Gastroesophageal sphincter (tissue), 3 donors: ENCODE results near the gene LMX1B.

Experiments used
- EP300 ChIP-seq: sonication (generic); formaldehyde crosslinking; IDR thresholded peaks from one replicate; pipeline ENCODE4 v1.6.1; 2017; ENCODE audit warnings: antibody characterized with exemption, mild to moderate bottlenecking
- POLR2A ChIP-seq, 2 donors: fragments of 450-650 bp; IDR thresholded peaks; one replicate each; pipeline ENCODE4 v1.6.1; 2017; ENCODE audit warnings: antibody characterized with exemption in 2 of 2, mild to moderate bottlenecking in 2 of 2, moderate library complexity in 1 of 2
- POLR2AphosphoS5 ChIP-seq: sonication (generic); formaldehyde crosslinking; IDR thresholded peaks from one replicate; pipeline ENCODE4 v1.6.1; 2017; ENCODE audit warnings: antibody characterized with exemption
- TF ChIP-seq, protein P1 (sequence below), 4 experiments: fragments of 200-600 bp in 2 of 4; fragments of 450-650 bp in 2 of 4; sonication (generic) in 1 of 4; IDR thresholded peaks; one replicate each; pipeline ENCODE4 v1.5.1; 2017 to 2019; ENCODE audit warnings: antibody characterized with exemption in 4 of 4, mild to moderate bottlenecking in 2 of 4, moderate library complexity in 2 of 4

DNA sequence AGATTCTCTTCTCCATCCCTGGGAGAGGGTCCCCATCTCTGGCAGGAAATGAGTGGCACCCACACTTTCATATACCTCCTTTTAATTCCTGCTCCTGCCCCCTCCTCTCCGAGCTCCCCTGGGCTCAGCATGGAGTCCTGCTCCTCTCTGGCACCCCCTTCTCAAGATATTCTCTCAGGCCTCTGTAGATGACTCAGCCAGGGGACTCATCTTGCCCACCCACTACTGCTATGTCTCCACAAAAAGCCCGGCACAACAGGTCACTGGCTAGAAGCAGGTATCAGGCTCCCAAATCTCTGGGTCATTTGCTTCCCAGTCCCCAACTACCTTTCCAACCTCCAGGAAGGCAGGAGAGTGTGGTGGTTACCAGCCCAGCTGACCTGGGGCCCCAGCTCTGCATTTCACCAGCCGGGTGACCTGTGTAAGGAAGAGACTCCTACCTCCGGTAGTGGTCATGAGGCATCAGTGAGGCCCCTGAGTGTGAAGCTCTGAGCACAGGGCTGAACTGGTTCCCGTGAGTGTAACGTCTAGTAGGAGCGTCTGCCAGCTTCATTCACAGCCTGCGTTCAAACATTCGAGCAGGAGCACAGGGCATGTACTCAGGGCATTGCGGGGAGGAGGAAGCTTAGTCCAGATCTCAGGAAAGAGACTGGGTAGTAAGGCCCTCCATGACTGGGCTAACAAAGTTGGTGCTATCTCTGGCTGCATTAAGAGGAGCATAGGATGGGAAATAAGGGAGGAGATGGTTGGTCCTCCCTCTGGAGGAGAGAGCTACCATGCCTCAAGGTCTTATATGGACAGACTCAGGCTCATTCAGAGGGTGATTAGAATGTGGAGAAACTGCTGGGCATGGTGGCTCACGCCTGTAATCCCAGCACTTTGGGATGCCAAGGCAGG is 63.7 kb downstream of the LMX1B start:
- TF ChIP-seq, protein P1, sequence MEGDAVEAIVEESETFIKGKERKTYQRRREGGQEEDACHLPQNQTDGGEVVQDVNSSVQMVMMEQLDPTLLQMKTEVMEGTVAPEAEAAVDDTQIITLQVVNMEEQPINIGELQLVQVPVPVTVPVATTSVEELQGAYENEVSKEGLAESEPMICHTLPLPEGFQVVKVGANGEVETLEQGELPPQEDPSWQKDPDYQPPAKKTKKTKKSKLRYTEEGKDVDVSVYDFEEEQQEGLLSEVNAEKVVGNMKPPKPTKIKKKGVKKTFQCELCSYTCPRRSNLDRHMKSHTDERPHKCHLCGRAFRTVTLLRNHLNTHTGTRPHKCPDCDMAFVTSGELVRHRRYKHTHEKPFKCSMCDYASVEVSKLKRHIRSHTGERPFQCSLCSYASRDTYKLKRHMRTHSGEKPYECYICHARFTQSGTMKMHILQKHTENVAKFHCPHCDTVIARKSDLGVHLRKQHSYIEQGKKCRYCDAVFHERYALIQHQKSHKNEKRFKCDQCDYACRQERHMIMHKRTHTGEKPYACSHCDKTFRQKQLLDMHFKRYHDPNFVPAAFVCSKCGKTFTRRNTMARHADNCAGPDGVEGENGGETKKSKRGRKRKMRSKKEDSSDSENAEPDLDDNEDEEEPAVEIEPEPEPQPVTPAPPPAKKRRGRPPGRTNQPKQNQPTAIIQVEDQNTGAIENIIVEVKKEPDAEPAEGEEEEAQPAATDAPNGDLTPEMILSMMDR (IDR thresholded peaks at IDR 0.05), result no peak
- TF ChIP-seq POLR2AphosphoS5 (no peak), POLR2A (IDR thresholded peaks at IDR 0.05) (no peak), EP300 (no peak)
